ENCODE results near the gene RTF1. TPM values are rescaled to one million over a fixed set of nuclear protein-coding genes. Genes with fewer than 3 reads are reported as not detected.
"Not testable (repeated sequence)": the region's sequence is repeated elsewhere in the genome, so short reads cannot be mapped to it uniquely, and the experiment has no call there.

The RTF1 gene
- 10 to 100 TPM; 26.3 to 29.4 TPM for total RNA-seq

GRCh38 chr15:41416742-41417417, at the start of gene RTF1:
Gene RTF1, plus strand, starts transcription at chr15:41417095. Its CDS starts 21 bp downstream, at chr15:41417116.
- DNase-seq (ENCODE audit: low spot score in 2 of 2) (peak; percentile 97 to 99), ATAC-seq (peak; percentile 96 to 97)
- no peaks in the 10 kb centered on the region for H3K9me3 Mint-ChIP-seq
- H3K36me3 Mint-ChIP-seq = peaks cover 11 to 15% of the 10 kb centered on the region in 2 donors
- H3K27ac Mint-ChIP-seq = peak within 1 kb of the TSS; percentile 91 to 98

GRCh38 chr15:41367418-41367817, 49.5 kb upstream of the RTF1 start:
- Mint-ChIP-seq H3K36me3 (peaks cover 7 to 51% of the 10 kb centered on the region in 2 donors), H3K9me3 (no peaks in the 10 kb centered on the region), H3K27ac (peak overlapping the region in 1 of 2 donors; percentile 50)
- DNase-seq (ENCODE audit: low spot score in 2 of 2) = no peak
- ATAC-seq = no peak

GRCh38 chr15:41377978-41378377, 38.9 kb upstream of the RTF1 start:
- Mint-ChIP-seq H3K27ac (no peak overlapping the region), H3K36me3 (peaks cover 11 to 24% of the 10 kb centered on the region in 2 donors), H3K9me3 (no peaks in the 10 kb centered on the region)
- no peak for DNase-seq (ENCODE audit: low spot score in 2 of 2)
- peak; percentile 26 to 55 for ATAC-seq

GRCh38 chr15:41383974-41384749, 32.7 kb upstream of the RTF1 start:
- DNase-seq (ENCODE audit: low spot score in 2 of 2); H3K9me3 Mint-ChIP-seq; H3K27ac Mint-ChIP-seq: not testable (repeated sequence)
- peak in 1 of 2 donors; percentile 28 for ATAC-seq
- H3K36me3 Mint-ChIP-seq = peaks cover 0 to 11% of the 10 kb centered on the region in 2 donors

- Mint-ChIP-seq H3K27ac (peak overlapping the region; percentile 23 to 67), H3K36me3 (no peaks in the 10 kb centered on the region)
- ATAC-seq = no peak
Observed at GRCh38 chr15:41387646-41388045, 29.2 kb upstream of the RTF1 start.

GRCh38 chr15:41392659-41393058, 24.2 kb upstream of the RTF1 start:
- ATAC-seq = no peak
- peaks cover 7 to 8% of the 10 kb centered on the region in 2 donors for H3K36me3 Mint-ChIP-seq
- no peak for DNase-seq (ENCODE audit: low spot score in 2 of 2)
- peak overlapping the region in 1 of 2 donors; percentile 0 for H3K27ac Mint-ChIP-seq
- H3K9me3 Mint-ChIP-seq = no peaks in the 10 kb centered on the region

More at GRCh38 chr15:41387646-41388045, 29.2 kb upstream of the RTF1 start:
- H3K9me3 Mint-ChIP-seq = no peaks in the 10 kb centered on the region
- DNase-seq (ENCODE audit: low spot score in 2 of 2) = no peak

GRCh38 chr15:41394924-41395323, 22.0 kb upstream of the RTF1 start:
- H3K27ac Mint-ChIP-seq = peak overlapping the region; percentile 15 to 68
- H3K9me3 Mint-ChIP-seq = no peaks in the 10 kb centered on the region
- ATAC-seq = peak in 1 of 2 donors; percentile 46

GRCh38 chr15:41396111-41396510, 20.8 kb upstream of the RTF1 start:
- peak overlapping the region; percentile 2 to 12 for H3K27ac Mint-ChIP-seq
- peaks cover 7 to 8% of the 10 kb centered on the region in 2 donors for H3K36me3 Mint-ChIP-seq
- ATAC-seq = no peak
- DNase-seq (ENCODE audit: low spot score in 2 of 2) = no peak
- no peaks in the 10 kb centered on the region for H3K9me3 Mint-ChIP-seq

More at GRCh38 chr15:41394924-41395323, 22.0 kb upstream of the RTF1 start:
- DNase-seq (ENCODE audit: low spot score in 2 of 2) = no peak
- H3K36me3 Mint-ChIP-seq = peaks cover 7 to 8% of the 10 kb centered on the region in 2 donors

- Mint-ChIP-seq H3K36me3 (peaks cover 7 to 11% of the 10 kb centered on the region in 2 donors), H3K27ac (peak overlapping the region; percentile 96 to 98), H3K9me3 (no peaks in the 10 kb centered on the region)
- ATAC-seq = no peak
- DNase-seq (ENCODE audit: low spot score in 2 of 2) = no peak
Observed at GRCh38 chr15:41401904-41402267, 15.0 kb upstream of the RTF1 start.

- ATAC-seq = no peak
- no peak overlapping the region for H3K27ac Mint-ChIP-seq
- no peaks in the 10 kb centered on the region for H3K9me3 Mint-ChIP-seq
- DNase-seq (ENCODE audit: low spot score in 2 of 2) = no peak
- H3K36me3 Mint-ChIP-seq = peaks cover 7 to 11% of the 10 kb centered on the region in 2 donors
Observed at GRCh38 chr15:41407341-41407740, 9.6 kb upstream of the RTF1 start.

- no peak for ATAC-seq
- DNase-seq (ENCODE audit: low spot score in 2 of 2) = no peak
- H3K27ac Mint-ChIP-seq = no peak overlapping the region
- H3K36me3 Mint-ChIP-seq = peaks cover 1 to 6% of the 10 kb centered on the region in 2 donors
- H3K9me3 Mint-ChIP-seq = no peaks in the 10 kb centered on the region
Observed at GRCh38 chr15:41408234-41408641, 8.7 kb upstream of the RTF1 start.

GRCh38 chr15:41411031-41411430, 5.9 kb upstream of the RTF1 start:
- DNase-seq (ENCODE audit: low spot score in 2 of 2) (no peak), ATAC-seq (no peak)
- no peak overlapping the region for H3K27ac Mint-ChIP-seq
- H3K9me3 Mint-ChIP-seq = no peaks in the 10 kb centered on the region
- peaks cover 5% of the 10 kb centered on the region in 2 donors for H3K36me3 Mint-ChIP-seq

GRCh38 chr15:41411441-41411840, 5.5 kb upstream of the RTF1 start:
- no peak overlapping the region for H3K27ac Mint-ChIP-seq
- ATAC-seq (no peak), DNase-seq (ENCODE audit: low spot score in 2 of 2) (no peak)
- H3K36me3 Mint-ChIP-seq = peaks cover 8 to 9% of the 10 kb centered on the region in 2 donors
- no peaks in the 10 kb centered on the region for H3K9me3 Mint-ChIP-seq

GRCh38 chr15:41416128-41416741, 660 bp upstream of the RTF1 start:
- H3K36me3 Mint-ChIP-seq = peaks cover 11 to 15% of the 10 kb centered on the region in 2 donors
- peak overlapping the region; percentile 91 to 98 for H3K27ac Mint-ChIP-seq
- DNase-seq (ENCODE audit: low spot score in 2 of 2) (no peak), ATAC-seq (peak in 1 of 2 donors; percentile 32)
- no peaks in the 10 kb centered on the region for H3K9me3 Mint-ChIP-seq

- peak overlapping the region; percentile 91 to 97 for H3K27ac Mint-ChIP-seq
- ATAC-seq = peak; percentile 40 to 55
- no peak for DNase-seq (ENCODE audit: low spot score in 2 of 2)
- H3K36me3 Mint-ChIP-seq = peaks cover 11 to 15% of the 10 kb centered on the region in 2 donors
- H3K9me3 Mint-ChIP-seq = no peaks in the 10 kb centered on the region
Observed at GRCh38 chr15:41417418-41418195, 712 bp downstream of the RTF1 start.

GRCh38 chr15:41423979-41424659, 7.2 kb downstream of the RTF1 start:
- peak; percentile 88 to 95 for ATAC-seq
- peaks cover 0 to 5% of the 10 kb centered on the region in 2 donors for H3K9me3 Mint-ChIP-seq
- H3K36me3 Mint-ChIP-seq = peaks cover 0 to 4% of the 10 kb centered on the region in 2 donors
- H3K27ac Mint-ChIP-seq = peak overlapping the region; percentile 81 to 82
- no peak for DNase-seq (ENCODE audit: low spot score in 2 of 2)
